SK-N-SH treated with all-trans-retinoic acid at 6 μM for 48 hours (cell line): ENCODE measurements around the gene SVIL.

Experiments used
- ZFP30 ChIP-seq: fragments of 450-650 bp; formaldehyde crosslinking; IDR thresholded peaks from 2 replicates; pipeline ENCODE4 v1.5.0; 2022; ENCODE audit warnings: mild to moderate bottlenecking, moderate library complexity
- TF ChIP-seq, protein P1 (sequence below): fragments of 250-450 bp; sonication (Bioruptor Pico); IDR thresholded peaks from 2 replicates; pipeline ENCODE4 v1.5.1; 2020; ENCODE audit warnings: low read depth, mild to moderate bottlenecking, moderate library complexity

- no peak for TF ChIP-seq ZFP30 (CRISPR knock-in tag)
- TF ChIP-seq, protein P1, sequence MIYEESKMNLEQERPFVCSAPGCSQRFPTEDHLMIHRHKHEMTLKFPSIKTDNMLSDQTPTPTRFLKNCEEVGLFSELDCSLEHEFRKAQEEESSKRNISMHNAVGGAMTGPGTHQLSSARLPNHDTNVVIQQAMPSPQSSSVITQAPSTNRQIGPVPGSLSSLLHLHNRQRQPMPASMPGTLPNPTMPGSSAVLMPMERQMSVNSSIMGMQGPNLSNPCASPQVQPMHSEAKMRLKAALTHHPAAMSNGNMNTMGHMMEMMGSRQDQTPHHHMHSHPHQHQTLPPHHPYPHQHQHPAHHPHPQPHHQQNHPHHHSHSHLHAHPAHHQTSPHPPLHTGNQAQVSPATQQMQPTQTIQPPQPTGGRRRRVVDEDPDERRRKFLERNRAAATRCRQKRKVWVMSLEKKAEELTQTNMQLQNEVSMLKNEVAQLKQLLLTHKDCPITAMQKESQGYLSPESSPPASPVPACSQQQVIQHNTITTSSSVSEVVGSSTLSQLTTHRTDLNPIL (CRISPR knock-in tag) = no peak
These were observed 34.0 kb downstream of the SVIL start for GRCh38 chr10:29600821-29601220.
